ENCODE data around the gene RBFOX2. TPM values are rescaled to one million over a fixed set of nuclear protein-coding genes. Genes with fewer than 3 reads are reported as not detected.

Gene RBFOX2
- total RNA-seq, 2 experiments from 2014 or later, result 1.9 to 2.4 TPM

DNA sequence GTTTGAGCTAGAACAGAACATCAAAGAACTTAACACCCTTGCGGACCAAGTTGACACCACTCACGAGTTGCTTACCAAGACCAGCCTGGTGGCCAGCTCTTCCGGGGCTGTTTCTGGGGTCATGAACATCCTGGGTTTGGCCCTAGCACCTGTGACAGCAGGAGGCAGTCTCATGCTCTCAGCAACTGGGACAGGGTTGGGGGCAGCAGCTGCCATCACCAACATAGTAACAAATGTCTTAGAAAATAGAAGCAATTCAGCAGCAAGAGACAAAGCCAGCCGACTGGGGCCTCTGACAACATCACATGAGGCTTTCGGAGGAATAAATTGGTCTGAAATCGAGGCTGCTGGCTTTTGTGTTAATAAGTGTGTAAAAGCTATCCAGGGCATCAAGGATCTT, 302.2 kb downstream of the RBFOX2 start:
- H3K27me3 Mint-ChIP-seq, result peaks cover 4% of the 10 kb centered on the region
- Histone ChIP-seq H3K27me3 (ENCODE audit: control insufficient read depth in 1 of 2, insufficient read depth in 2 of 2, low read length in 2 of 2) (no peaks in the 10 kb centered on the region), H3K9me3 (ENCODE audit: control insufficient read depth in 1 of 2, insufficient read depth in 1 of 2, low read length in 2 of 2) (no peaks in the 10 kb centered on the region), H3K36me3 (ENCODE audit: insufficient read depth, low read length) (no peaks in the 10 kb centered on the region), H3K27ac (ENCODE audit: low read depth in 1 of 2, low read length in 2 of 2) (no peak overlapping the region), H3K4me3 (ENCODE audit: low read length) (no peak overlapping the region), H3K4me1 (ENCODE audit: insufficient read depth, low read length) (no peaks in the 10 kb centered on the region)
- no peak for DNase-seq
- H3K9me3 Mint-ChIP-seq, result no peaks in the 10 kb centered on the region
- no peak overlapping the region for H3K27ac Mint-ChIP-seq
- intact Hi-C loops (cut with DNase I, micrococcal nuclease), result no loop called here
- H3K4me1 Mint-ChIP-seq (ENCODE audit: low read depth), result no peaks in the 10 kb centered on the region
- H3K4me3 Mint-ChIP-seq, result no peak overlapping the region
- no peaks in the 10 kb centered on the region for H3K36me3 Mint-ChIP-seq (ENCODE audit: low read depth)
- no peak for ATAC-seq (ENCODE audit: poor library complexity)
- POLR2A ChIA-PET, result no interaction called here
- TF ChIP-seq, protein P1, sequence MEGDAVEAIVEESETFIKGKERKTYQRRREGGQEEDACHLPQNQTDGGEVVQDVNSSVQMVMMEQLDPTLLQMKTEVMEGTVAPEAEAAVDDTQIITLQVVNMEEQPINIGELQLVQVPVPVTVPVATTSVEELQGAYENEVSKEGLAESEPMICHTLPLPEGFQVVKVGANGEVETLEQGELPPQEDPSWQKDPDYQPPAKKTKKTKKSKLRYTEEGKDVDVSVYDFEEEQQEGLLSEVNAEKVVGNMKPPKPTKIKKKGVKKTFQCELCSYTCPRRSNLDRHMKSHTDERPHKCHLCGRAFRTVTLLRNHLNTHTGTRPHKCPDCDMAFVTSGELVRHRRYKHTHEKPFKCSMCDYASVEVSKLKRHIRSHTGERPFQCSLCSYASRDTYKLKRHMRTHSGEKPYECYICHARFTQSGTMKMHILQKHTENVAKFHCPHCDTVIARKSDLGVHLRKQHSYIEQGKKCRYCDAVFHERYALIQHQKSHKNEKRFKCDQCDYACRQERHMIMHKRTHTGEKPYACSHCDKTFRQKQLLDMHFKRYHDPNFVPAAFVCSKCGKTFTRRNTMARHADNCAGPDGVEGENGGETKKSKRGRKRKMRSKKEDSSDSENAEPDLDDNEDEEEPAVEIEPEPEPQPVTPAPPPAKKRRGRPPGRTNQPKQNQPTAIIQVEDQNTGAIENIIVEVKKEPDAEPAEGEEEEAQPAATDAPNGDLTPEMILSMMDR (IDR thresholded peaks at IDR 0.05), result no peak
- CTCF ChIA-PET, result no interaction called here

DNA sequence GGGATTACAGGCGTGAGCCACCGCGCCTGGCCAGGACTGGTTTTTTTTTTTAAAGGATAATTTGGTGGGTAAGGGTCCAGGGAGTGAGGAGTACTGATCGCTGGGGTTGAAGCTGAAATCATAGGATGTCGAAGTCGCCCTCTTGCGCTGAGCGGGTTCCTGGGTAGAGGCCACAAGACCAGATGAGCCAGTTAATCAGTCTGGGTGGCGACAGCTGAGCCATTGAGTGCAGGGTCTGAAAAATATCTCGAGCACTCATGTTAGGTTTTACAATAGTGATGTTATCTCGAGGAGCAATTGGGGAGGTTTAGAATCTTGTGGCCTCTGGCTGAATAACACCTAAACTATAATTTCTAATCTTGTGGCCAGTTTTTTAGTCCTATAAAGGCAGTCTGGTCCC, 303.1 kb downstream of the RBFOX2 start:
- no peak overlapping the region for H3K27ac Mint-ChIP-seq
- intact Hi-C loops (cut with DNase I, micrococcal nuclease), result no loop called here
- CTCF ChIA-PET, result no interaction called here
- no peak overlapping the region for H3K27ac ChIP-seq (ENCODE audit: low read depth in 1 of 2, low read length in 2 of 2)
- POLR2A ChIA-PET, result no interaction called here
- H3K36me3 ChIP-seq (ENCODE audit: insufficient read depth, low read length), result no peaks in the 10 kb centered on the region
- DNase-seq (no peak), ATAC-seq (ENCODE audit: poor library complexity) (no peak)
- no peaks in the 10 kb centered on the region for H3K27me3 Mint-ChIP-seq
- no peak overlapping the region for H3K4me3 ChIP-seq (ENCODE audit: low read length)
- no peaks in the 10 kb centered on the region for H3K27me3 ChIP-seq (ENCODE audit: control insufficient read depth in 1 of 2, insufficient read depth in 2 of 2, low read length in 2 of 2)
- TF ChIP-seq, protein P1 (IDR thresholded peaks at IDR 0.05), result no peak
- H3K4me1 ChIP-seq (ENCODE audit: insufficient read depth, low read length), result no peaks in the 10 kb centered on the region
- no peaks in the 10 kb centered on the region for H3K9me3 ChIP-seq (ENCODE audit: control insufficient read depth in 1 of 2, insufficient read depth in 1 of 2, low read length in 2 of 2)
- no peaks in the 10 kb centered on the region for H3K9me3 Mint-ChIP-seq
- no peaks in the 10 kb centered on the region for H3K36me3 Mint-ChIP-seq (ENCODE audit: low read depth)
- H3K4me1 Mint-ChIP-seq (ENCODE audit: low read depth), result no peaks in the 10 kb centered on the region
- H3K4me3 Mint-ChIP-seq, result no peak overlapping the region

DNA sequence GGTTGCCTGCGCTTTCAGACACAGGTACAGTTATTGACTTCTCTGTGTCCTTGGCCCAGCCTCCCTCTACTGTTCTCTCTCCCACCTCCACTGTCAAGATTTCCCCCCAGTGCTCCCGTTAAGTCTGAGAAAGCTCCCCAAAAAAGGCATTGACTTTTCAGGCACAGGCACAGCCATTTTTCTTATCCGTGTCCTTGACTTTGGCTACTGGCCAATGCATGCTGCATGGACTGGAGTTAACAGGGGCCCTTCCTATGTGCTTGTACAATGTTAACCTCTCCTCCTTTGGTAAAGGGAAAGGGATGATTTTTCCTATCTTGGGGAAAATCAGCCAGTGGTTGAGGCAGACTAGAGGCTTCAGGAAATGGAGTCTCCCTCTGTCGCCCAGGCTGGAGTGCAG, 306.7 kb downstream of the RBFOX2 start:
- no peak overlapping the region for H3K4me3 ChIP-seq (ENCODE audit: low read length)
- ATAC-seq (ENCODE audit: poor library complexity), result no peak
- no peaks in the 10 kb centered on the region for H3K4me1 ChIP-seq (ENCODE audit: insufficient read depth, low read length)
- H3K36me3 Mint-ChIP-seq (ENCODE audit: low read depth), result no peaks in the 10 kb centered on the region
- no peak overlapping the region for H3K27ac ChIP-seq (ENCODE audit: low read depth in 1 of 2, low read length in 2 of 2)
- POLR2A ChIA-PET, result no interaction called here
- H3K9me3 ChIP-seq (ENCODE audit: control insufficient read depth in 1 of 2, insufficient read depth in 1 of 2, low read length in 2 of 2), result no peaks in the 10 kb centered on the region
- H3K4me3 Mint-ChIP-seq, result no peak overlapping the region
- no peaks in the 10 kb centered on the region for H3K36me3 ChIP-seq (ENCODE audit: insufficient read depth, low read length)
- TF ChIP-seq, protein P1 (IDR thresholded peaks at IDR 0.05), result no peak
- H3K4me1 Mint-ChIP-seq (ENCODE audit: low read depth), result no peaks in the 10 kb centered on the region
- no peak overlapping the region for H3K27ac Mint-ChIP-seq
- no peak for DNase-seq
- H3K27me3 Mint-ChIP-seq, result no peaks in the 10 kb centered on the region
- CTCF ChIA-PET, result no interaction called here
- no peaks in the 10 kb centered on the region for H3K27me3 ChIP-seq (ENCODE audit: control insufficient read depth in 1 of 2, insufficient read depth in 2 of 2, low read length in 2 of 2)
- intact Hi-C loops (cut with DNase I, micrococcal nuclease), result no loop called here
- no peaks in the 10 kb centered on the region for H3K9me3 Mint-ChIP-seq
